Fibroblast of peridontal ligament (primary cell): ENCODE data around the gene ITGA4.

Experiments used
- DNase-seq: peaks from one replicate; pipeline ENCODE4 v3.0.0-alpha.2; 2010; ENCODE audit errors: extremely low read depth

Gene ITGA4

DNA sequence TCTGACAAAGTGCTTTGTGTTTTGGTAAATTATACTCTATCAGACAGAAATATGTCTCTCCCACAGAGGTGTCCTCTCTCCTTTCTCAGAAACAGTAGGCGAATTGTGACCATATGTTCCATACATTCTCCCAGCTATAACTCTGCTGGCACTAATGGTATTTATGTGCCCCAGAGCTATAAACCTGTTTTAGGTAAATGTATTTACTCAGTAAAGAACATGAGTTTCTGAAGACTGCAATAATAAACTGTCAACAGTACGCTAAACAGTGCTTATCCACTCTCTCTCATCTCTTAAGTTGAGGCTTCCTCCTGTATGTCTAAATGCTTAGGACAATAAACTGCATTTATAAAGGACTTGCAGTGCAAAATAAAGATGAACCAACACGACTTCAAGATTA is 58.5 kb downstream of the ITGA4 start:
- no peak for DNase-seq

DNA sequence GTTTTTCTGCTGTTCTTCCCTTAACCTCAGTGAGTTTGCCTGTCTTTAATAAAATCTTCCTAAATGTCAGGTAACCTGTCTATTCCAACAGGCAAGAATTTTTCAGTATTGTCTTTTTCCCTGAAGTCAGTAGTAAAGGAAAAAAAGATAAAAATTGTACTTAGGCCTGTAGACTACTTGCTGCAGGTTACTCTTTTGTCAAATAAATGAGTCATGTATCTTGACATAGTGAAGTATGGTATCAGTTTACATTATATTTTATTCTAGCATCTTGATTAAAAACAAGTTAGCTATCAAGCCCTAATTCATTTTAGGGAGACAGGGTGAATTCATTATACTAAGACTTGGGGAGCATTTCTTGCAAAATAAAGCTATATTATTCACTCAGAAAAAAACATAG is 59.8 kb downstream of the ITGA4 start:
- no peak for DNase-seq

DNA sequence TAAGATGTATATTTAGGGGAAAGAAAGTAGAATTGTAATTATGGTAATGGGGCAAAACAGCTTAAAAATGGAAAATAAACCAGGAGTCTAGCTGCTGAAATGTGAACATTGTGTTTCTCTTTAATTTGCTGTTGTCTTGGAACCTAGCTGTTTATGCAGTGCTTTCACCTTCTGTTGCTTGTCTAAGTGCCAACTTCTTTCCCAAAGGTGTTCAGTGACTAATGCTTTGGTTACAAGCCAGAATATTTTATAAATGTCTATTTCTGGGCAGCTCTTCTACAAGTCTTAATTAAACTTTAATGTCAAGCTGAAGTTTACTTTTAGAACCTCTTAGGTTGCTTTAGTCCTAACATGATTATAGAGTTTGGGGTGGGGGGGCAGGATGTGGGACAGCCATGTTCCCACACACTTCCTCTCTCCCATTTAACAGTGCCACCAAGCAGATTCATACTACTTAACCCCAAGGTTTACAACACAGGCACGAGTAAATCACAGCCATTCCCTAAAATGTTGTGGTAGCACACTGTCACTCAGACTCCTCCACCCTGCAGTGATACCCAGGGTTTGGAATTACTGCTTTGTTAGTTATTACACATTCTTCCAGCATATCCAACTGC is 60.6 kb downstream of the ITGA4 start:
- no peak for DNase-seq

DNA sequence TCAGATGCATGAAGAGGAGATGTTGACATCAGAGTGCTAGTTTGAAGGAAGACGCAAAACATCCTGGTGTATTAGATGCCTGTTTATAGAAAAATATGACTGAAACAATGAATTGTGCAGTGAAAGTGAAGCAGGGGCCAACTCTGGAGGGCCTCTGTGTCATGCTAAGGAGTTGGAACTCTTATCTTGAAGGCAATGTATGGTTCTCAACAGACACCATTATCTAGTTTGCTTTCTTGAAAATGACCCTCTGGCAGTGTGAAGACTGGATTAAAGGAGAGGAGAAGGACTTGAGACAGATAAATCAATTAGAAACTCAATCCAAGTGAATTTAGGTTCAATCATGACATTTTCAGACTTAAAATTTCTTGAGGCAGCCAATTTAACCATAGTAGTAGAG is 63.1 kb downstream of the ITGA4 start:
- DNase-seq: no peak

DNA sequence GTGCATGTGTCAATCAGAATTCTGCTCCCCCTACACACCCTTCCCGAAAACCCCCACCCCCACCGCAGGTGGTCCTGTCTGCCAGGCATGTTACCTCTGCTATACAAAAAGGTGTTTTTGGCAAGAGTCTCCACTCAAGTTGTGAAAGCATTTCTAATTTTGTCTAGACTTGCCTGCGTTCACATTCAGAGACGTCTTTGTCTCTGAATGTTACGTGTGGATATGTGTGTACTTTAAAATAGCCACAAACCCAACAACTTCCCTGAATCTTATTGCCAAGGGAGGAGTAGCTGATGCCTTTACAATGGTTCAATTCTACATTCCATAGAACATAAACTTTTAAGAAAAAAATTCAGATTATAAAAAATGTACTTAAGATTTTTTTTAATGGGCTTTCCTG is 66.6 kb downstream of the ITGA4 start:
- no peak for DNase-seq

DNA sequence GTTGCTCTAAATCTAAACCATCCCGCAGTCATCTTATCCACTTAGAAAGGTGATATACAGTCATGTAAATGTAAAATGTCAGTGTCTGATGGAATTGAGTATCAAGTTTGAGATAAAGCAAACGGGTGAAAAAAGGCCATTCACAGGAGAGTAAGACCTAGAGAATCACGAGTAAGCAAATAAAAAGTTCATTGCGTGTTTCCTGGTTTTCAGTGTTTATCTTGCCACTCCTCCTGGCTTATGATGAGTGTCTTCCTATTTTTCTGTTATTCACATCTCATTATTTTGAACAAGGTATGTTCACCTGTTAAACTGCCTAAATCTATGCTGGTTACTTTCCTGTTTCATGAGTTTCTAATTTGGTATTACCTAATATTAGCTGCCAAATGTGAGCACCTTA is 68.8 kb downstream of the ITGA4 start:
- DNase-seq: no peak

DNA sequence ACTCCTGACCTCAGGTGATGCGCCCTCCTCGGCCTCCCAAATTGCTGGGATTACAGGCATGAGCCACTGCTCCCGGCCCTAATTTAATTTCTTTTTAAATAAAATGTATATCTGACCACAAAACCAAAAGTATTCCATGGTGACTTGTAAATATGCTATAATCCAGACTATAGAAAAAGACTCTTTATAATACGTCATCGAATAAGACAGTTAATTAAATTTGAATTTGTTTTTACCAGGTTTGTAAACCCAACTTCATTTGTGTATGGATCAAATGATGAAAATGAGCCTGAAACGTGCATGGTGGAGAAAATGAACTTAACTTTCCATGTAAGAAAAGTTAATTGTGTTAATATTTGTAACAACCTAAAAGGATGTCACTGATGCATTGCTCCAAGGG is 69.9 kb downstream of the ITGA4 start:
- DNase-seq: no peak

DNA sequence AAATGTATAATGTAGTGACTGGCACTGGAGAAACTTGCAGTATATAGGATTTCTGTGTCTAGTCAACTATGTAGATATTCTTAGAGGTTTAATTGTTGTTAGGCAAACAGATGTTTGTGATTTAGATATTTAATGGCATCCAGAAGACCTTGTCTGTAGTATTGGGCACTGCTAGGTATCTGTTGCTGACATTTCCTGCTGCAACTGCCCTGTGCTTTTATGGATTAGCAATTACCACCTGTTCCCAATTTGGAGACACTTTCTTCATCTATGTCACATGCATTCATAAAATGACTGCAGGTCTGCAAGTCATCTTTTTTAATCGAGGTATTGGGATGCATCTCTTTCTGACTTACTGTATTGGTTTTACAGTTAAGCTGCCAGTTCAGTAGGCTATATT is 71.3 kb downstream of the ITGA4 start:
- no peak for DNase-seq

DNA sequence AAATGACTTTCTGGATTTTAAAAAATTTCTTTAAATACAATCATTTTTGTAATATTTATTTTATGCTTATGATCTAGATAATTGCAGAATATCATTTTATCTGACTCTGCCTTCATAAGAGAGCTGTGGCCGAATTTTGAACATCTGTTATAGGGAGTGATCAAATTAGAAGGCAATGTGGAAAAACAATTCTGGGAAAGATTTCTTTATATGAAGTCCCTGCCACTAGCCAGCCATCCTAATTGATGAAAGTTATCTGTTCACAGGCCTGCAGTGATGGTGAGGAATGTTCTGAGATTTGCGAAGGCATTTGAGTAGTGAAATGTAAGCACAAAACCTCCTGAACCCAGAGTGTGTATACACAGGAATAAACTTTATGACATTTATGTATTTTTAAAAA is 79.5 kb downstream of the ITGA4 start:
- DNase-seq: no peak

DNA sequence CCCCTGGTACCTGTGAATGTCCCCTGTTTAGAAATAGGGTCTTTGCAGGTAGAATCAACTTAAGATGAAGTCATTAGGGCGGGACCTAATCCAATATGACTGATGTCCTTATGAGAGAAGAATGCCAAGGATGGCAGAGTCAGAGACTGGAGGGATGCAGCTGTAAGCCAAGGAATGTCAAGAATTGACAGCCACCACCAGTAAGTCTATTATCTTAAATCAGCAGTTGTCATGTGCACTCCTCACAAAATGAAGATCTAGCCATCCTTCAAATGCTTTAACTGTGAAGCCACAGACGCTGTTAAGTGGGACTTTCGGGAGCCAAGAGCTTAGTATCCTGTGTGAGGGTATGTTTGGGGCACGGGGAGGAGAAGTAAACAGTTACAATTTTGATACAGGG is 83.2 kb downstream of the ITGA4 start:
- no peak for DNase-seq

DNA sequence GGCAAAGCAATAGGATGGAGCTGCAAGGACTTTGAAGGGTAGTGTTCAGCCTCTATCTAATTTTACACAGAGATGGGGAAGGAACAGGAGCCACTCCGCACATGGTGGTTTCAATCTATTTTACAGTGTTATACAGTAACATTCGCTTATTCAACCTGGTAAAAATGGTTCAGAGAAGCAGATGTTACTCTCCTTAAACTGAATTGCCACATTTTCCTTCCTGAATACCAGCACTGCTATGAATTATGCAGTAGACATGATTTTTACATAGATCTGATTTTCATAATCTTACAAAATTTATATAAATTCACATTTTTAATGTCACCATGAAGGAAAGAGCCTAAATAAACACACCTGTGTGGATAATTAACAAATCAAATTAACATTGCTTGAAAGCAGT is 85.0 kb downstream of the ITGA4 start:
- no peak for DNase-seq

DNA sequence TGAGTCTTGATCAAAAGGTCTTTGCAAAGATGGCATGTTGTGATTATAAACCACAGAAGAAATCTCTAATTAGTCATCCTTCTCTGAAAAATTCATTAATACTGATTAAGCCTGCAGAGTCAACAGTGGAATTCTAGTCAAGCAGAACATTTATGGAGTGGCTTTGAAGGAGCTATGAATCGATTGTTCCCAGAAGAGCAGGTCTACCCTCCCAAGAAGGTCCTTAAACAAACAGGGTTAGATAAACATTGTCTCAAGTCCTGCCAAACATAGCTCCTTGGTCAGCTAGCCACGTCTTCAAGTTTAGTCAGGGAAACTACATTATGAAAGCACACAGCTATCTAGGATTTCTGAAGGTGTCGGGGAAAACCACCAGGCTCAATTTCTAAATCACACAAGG is 88.9 kb downstream of the ITGA4 start:
- DNase-seq: peak; percentile 6

DNA sequence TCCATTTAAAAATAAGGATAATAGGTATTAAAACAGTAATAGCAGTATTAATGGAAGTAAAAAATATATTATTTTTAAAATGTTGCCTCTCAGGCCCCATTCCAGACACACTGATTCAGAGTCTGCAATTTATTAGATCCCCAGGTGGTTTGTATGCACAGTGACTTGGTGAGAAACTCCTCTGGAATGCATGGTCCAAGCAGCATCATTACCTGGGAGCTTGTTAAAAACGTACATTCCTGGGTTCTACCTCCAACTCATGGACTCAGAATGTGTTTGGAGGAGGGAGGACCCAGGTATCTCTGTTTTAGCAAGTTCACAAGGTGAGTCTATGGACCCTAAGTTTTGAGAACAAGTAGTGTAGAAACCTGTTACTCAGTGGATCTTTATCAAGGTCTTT is 95.6 kb downstream of the ITGA4 start:
- DNase-seq: no peak

DNA sequence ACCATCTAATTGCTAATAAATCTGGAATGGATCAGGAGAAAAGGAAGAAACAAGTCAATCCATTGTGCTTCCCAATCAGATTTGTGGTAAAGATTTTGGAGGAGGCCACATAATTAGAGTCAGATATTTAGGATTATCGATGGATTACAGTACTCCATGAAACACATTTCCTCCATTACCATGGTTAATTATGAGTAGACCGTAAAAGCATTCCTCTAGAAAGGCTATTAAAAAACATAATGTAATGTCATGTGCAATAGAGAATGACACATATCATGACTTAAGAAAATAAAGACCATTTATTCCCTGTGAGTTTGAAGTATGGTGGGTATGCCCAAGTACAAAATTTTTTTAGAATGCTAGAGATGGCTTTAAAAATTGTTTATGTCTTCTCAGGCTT is 96.1 kb downstream of the ITGA4 start:
- no peak for DNase-seq

DNA sequence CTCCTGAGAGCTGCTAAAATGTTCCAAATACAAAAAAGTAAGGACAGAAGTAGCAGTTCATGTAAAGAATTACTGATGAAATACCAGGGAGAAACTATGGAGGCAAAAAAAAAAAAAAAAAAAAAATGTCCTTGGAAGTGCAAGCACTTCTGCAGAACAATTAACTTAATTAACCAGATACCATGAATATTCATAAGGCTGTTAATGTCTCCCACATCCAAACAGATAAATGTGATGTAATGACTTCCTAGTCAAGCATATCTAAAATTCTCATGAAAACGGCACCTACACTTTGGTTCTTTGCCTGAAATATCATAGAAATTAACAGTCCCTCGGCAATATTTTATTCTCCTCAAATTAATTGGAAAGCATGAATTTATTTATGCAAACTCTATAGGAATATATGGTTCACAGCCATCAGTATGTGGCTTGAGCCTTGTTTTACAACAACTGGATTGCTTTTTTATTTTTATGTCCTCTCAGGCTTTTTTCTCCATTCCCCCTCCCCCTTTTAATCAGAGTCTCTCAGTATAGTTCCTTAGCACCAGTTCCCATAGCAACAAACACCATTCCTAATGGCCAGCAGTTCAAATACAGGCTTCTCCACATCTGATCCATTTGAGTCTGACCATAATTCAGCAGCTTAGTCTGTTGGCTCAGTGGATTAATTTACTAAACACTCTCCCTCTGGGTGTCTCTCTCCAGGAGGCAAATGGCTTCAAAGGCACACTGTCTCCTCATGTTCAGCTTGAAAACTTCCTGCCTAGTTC is 97.1 kb downstream of the ITGA4 start:
- no peak for DNase-seq

DNA sequence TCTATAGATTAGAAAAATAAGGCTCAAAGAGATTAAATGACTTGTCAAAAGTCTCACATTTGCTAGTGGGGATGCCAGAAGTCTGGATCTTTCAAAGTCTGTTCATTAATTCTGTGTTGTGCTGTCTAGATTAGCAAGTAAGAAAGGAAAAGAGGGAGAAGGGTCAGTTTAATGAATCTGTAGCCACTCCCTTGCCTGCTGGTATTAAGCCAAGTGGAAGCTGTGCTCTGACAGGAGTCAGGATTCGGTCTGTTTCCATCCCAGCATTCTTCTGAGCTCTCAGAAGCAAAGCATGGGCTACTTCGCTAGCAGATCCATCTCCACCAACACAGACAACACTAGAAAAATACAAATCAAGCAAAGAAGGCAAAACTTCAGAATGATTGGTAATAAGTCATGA is 101.2 kb downstream of the ITGA4 start:
- no peak for DNase-seq

DNA sequence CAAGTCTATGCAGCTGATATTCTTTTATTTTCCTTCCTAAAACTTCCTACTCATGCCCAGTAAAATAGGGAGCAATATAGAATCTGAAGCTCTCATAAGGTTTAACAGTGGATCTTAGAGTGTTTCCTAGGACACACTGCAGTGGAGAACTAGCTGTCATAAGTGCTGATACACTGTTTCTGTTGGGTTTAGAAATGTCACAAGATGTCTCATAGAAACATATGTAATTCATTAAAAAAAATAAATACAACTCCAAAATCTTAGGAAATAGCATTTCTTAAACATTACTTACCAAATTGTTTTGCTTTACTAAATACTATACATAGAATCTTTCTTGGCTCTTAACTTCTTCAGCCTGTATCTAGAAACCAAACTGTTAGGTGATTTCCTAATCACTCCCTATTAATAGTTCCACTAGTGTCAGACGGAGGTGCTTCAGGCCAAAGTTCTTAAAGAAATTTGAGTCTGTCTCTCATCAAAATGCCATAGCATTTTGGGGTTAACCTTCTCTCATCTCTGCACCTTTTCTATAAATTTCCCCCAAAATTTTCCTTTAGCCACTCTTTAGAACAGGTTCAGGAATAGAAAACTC is 106.0 kb downstream of the ITGA4 start:
- peak; percentile 76 for DNase-seq

DNA sequence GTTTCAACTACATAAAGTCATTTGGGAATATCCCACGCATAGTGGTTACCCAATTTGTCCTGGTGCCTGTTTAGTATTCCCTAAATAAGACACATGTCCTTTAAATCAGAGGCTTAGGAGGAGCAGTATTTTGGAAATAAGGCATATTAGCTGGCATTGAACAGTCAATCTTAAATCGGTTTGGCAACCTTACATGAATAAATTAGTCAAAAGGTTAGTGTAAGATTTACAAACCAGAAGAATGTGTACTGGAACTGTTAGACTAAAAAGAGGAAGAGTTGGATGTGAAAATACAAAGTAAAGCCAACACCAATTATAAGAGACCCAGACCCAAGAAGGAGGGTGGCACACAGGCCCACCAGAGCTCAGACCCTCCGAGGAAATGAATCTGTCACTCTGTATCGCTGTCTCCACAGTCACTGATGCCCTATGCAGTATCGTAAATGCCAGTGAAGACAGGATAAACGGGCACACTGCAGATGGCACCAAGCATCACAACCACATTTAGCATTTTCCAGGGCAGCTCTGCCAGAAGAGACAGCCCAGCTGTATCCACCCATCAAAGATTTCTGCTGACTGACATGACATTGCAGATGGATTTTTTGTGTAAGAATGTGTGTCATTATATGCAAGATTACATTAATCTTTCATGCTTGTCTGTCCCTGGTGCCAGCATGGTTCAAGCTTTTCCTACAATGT is 109.3 kb downstream of the ITGA4 start:
- no peak for DNase-seq

DNA sequence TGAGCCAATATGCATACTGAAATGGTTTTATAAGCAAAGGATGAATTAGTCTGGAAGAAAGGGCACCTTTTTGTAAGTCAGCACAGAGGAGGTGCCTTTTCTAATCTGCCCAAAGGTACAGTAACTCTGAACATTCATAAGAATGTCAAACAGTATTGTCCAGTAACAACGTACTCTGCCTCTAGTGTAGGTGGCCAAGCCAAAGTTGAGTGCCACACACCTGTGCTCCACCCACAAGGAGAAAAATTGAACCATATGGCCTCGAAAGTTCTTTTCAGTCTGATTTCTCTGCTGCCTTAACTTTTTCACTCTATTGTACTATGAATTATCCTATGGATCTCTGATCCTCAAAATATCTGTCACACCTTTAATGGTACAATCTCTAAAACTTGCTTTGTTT is 112.9 kb downstream of the ITGA4 start:
- DNase-seq: no peak

DNA sequence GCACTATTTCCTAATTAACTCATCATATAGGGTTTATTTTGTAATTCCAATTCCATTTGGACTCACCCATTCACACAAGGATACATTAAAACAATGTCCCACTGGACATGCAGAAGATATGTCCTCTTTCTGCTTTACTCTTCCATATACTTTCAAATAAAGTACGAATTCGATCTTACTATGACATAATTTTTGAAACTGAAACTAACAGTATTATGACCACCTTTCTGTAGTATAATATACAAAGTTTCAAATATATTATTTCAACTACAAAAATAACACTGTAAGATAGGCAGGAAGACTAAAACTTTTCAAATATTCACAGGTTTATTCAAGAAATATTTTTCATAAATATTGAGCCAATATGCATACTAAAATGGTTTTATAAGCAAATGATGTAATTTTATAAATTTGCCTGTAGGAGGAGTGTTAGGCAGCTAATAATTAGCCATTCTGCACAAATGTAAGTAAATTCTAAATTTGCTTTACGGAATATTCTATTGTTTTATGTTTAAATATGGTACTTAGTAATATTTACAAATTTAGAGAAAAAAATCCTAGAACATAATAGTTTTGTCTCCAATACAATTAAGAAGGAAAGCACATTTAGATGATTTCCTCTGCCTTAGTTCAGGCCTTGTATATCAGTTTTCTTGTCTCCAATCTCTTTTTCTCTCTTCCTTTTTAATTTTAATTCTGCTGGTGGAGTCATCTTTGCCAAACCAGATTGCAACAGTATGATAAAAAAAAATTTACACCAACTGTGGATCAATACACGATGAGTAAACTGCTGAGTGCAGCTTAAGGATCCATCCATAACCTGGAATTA is 113.9 kb downstream of the ITGA4 start:
- peak; percentile 21 for DNase-seq

DNA sequence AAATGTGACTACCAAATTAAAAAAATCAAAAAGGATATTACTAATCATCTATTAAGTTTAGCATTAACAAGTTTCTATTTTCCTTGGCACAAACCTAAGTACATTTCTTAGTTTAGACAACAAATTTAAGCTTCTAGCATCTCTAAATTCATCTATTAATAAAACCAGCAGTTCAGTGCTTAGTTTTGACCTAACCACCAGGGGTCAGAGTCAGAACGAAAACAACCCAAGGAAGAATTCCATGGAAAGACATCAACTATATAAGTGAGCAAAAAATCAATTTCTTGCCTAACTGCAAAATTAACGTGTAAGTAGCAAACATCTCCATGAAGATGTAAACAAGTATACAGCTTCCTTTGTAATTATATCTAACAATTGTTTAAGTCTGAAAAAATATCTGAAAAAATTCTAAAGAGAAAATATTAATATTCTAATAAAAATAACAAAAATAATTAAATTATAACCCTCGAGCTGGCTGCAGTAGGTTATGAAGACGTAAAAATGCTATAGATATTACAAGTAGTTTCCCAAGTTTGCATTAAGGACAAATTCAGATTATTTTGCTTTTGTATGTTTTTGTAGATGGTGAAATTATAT is 116.1 kb downstream of the ITGA4 start:
- peak; percentile 71 for DNase-seq

DNA sequence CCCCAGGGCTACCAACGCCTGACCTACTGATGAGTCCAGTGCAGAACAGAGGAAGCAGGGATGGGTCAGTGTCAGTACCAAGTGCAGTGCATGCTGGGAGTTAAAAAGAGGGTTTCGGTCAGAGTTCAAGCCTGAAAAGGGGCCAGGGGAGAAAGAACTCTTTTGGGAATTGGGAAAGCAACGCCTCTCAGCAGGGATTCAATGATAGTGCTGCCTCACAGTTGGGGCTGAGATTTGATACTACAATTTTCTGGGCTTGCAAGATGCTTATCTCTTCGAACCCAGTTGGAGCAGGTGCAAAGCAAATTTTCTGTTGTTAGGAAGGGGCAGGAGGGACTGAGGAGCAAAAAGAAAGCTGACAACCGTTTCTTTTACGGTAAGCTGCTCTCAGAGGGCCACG is 117.1 kb downstream of the ITGA4 start:
- no peak for DNase-seq
